ENCODE data around the gene C1QTNF9B.

DNA sequence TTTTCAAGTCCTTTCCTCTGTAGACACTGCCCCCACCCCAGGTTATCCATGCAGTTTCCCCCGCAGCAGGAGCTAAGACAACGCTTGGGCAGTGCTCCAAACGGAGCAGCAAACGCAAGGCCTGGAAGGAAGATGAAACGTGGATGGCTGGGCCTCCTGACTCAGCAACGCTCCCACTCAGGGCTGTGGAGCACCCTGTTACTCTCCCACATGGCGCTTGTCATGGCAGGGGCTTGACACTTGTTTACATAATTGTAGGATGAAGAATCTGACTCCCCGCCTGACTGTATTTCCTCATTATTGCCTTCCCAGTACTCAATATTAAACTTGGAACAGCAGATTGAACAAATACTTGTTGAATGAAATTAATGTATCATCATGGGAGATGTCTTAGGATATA lies 799 bp upstream of the C1QTNF9B start:
- TF ChIP-seq CTCF (conservative IDR thresholded peaks at IDR 0.05 in 1 of 2, IDR thresholded peaks at IDR 0.05 in 1 of 2; ENCODE audit: extremely low read depth in 1 of 2, insufficient read depth in 1 of 2, low read depth in 1 of 2, low read length in 2 of 2): no peak
- no peak for TF ChIP-seq EZH2 (IDR thresholded peaks at IDR 0.05; ENCODE audit: borderline replicate concordance, low read length)
